GM10847 (cell line): ENCODE measurements around the gene CLDN1.

ENCODE experiments used
- POLR2A ChIP-seq: IDR thresholded peaks from 2 replicates; pipeline ENCODE4 v1.6.1; 2011; ENCODE audit not compliant: insufficient read length; ENCODE audit errors: extremely low read depth

The CLDN1 gene

DNA sequence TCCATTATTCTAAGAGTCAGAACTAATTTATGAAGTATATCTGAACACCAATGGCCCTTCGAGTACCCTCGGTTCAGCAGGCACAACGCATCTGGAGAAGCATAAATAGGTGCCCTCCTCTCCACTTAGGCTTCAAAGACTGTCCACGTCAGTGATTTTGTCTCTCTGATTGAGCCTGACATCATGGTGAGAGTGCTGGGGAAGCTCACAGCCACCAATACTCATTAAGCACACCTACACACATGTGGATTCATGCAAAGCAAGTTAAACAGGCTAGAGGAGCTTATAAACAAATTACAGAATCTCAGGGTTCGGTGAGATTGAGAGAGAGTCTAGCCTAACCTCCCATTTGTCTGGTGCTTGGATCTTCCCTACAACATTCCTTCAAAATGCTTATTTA lies 3.6 kb downstream of the CLDN1 start:
- TF ChIP-seq POLR2A, result no peak

DNA sequence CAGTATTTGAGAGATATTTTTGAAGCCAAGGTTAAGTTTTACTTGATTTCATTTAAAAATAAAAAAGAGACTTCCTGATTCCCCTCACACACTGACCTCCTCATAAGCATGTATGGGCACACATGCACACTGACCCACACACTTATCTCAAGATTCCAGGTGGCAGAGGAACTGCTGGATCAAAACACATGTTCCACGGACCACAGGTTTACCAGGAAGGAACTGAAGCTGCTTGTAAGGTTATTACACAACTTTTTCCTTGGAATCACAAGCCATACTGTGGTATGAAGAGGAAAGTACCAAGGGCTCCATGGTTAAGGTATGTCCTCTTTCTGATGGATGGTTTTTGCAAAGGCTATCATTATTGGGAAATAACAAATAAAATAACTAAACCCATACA lies 7.5 kb downstream of the CLDN1 start:
- TF ChIP-seq POLR2A, result no peak

DNA sequence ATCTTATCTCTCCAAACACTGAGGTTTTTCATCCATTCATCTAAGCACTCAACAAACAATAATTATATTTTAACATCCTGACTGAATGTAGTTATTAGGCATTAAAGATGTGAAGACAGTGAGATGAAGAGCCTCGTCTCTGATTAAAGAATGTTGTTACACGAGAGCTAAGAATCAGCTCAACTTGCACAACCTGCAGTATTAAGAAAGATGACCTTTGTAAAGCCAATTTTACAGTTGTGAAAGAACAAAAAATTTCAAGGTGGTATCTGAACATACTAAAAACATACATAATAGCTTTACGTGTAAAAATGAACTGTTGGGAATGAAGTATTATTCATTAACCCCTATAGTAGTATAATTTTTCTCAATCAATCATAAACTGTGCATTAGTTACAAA lies 12.8 kb downstream of the CLDN1 start:
- TF ChIP-seq POLR2A, result no peak

DNA sequence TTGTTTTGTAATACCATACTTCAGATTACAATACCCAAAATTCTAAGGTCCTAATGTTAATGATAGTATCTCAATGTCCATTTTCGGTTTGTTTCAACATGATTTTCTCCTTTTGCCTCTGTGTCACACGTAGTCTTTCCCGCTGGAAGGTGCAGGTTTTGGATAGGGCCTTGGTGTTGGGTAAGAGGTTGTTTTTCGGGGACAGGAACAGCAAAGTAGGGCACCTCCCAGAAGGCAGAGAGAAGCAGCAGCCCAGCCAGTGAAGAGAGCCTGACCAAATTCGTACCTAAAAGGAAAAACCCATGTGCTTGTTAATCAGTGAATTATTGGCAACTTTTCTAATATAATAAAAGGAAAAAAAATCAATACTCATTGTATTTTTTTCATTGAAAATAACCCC lies 14.1 kb downstream of the CLDN1 start:
- TF ChIP-seq POLR2A, result no peak

DNA sequence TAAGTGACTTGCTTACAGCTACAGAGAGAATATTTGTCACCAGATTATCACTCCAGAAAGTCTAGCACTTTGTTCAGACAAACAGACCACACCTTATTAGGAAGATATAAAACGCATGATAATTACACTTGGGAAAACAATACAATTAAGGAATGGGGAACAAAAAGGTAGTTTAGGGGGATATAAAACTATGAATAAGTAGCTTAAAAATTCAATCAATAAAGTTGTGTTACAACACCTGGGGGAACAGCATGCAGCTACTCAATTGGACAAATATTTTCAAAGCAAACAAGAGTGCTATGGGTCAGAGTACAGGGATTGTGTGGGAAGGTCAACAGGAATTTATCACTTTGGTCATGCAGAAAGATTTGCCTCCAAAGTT lies 15.1 kb downstream of the CLDN1 start:
- TF ChIP-seq POLR2A, result no peak

DNA sequence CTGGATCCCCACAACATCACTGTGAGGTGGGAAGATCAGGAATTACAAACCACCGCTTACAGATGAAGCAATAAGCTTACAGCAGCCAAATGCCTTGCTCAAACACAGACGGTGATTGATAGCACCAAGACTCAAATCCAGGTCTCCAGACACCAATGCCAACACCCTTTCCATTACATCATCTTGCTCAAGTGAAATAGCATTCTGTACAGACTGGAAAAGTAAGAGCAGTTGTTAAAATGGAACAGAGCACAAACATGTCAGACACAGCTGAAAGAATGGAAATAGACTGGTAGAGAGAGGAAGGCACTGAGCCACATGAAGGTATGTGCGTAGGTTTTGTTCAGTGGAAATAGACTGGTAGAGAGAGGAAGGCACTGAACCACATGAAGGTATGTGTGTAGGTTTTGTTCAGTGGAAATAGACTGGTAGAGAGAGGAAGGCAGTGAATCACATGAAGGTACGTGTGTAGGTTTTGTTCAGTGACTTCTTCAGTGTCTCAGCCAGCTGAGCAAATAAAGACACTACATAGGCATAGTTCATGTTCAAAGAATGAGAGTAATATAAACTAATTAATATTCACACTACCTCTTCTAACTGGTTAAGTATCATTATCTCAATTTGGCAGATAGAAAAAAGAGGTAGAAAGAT lies 15.6 kb downstream of the CLDN1 start:
- no peak for TF ChIP-seq POLR2A

DNA sequence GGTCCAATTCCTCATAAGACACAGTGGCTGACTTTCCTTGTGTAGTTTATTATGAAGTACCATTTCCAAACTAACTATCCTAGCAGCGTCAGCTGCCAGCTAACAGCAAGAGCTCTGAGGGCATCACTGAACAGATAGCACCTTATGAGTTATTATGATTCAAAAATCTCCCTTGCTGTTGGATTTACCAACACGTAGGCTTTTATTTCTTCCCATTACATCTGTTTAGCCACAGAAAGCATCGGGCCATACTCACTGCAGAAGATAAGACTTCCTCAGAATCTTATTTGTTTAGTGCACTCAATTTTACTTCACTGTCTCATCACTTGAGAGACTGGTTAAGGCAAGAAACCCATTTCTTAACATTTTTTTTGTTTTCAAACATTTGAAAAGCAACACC lies 16.2 kb downstream of the CLDN1 start:
- no peak for TF ChIP-seq POLR2A

DNA sequence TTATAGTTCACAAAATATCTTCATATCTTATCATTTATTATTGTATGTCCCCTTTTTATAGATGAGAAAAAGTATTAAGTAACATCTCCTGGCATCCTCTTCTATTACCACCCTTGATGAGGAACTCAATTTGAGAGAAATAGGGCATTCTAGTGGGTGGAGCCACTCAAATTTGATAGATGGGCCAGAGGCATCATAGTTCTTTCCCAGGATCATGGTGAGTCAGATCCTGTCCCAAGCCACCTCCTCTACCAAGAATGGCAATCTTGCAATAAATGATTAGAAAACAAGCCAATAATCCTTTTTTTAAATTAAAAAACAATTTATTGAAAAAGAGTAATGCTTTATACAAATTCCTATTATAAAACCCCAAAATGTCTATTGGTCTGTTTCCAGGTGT lies 16.8 kb downstream of the CLDN1 start:
- TF ChIP-seq POLR2A, result no peak

DNA sequence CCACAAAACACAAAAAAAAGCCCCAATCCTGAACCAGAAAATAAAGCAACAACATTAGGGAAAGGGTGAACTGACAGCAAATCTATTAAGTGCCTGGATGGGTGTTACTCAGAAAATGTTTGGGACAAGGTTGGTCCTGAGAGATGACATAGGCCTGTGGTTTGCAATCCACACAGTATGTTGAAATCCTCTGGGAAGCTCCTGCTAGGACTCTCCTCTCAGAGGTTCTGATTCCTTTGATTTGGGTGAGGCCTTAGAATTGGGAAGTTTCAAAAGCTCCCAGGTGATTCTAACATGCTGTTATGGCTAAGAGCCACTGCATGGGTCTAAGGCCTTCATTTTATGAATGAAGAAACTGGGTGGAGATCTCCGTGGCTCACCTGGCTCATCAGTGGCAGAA lies 18.4 kb downstream of the CLDN1 start:
- no peak for TF ChIP-seq POLR2A

DNA sequence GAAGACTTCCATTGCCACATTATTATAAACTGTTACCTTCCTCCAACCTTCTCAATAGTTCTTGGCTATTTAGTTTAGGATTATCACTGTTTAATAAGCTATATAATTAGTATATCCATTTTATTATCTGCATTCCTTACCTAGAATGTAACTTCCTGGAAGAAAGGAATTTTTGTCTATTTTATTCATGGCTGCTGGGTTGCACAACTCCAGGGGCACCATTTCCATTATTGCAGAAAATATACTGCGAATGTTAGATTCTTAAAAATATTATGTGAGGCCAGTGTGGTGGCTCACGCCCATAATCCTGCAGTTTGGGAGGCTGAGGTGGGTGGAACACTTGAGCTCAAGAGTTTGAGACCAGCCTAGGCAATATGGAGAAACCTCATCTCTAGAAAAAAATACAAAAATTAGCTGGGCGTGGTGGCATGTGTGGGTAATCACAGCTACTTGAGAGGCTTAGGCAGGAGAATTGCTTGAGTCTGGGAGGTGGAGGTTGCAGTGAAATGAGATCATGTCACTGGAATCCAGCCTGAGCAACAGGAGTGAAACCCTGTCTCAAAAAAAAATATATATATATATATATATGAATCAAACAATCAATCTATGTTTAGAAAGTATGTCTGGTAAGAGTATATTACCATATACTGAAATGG lies 19.9 kb downstream of the CLDN1 start:
- TF ChIP-seq POLR2A, result no peak

DNA sequence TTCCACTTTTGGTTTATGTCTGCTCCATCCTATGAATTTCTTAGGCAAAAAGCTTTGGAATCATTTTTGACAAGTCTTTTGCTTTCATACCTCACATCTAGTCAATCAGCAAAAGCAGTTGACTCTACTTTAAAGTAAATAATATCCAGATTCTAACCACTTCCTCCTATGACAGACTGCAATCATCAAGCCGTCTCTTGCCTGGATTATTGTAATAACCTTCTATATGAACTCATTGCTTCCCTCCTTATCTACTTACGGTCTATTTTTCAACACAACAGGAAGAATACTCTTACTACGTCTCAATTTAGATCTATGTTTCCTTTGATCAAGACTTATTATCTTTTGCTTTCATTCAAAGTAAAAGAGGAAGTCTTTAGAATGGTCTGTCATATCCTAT lies 20.7 kb downstream of the CLDN1 start:
- TF ChIP-seq POLR2A, result no peak

DNA sequence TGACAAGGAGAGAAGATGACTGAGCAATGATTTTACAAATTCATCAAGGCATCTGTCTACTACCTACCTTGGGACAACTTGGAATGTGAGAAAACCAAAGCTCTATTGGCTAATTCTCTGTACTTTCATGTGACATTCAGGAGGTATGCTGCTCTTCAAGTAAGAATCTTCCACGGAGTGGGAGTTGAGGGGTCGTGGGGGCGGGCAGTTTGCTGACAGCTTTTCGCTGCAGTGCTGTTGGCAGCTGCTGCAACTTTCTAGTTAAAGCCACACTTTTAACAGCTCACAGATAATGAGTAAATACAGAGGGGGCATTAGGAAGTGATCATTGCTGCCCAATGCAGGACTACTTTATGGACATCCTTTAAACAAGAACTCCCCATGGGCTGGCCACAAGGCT lies 22.3 kb downstream of the CLDN1 start:
- no peak for TF ChIP-seq POLR2A

DNA sequence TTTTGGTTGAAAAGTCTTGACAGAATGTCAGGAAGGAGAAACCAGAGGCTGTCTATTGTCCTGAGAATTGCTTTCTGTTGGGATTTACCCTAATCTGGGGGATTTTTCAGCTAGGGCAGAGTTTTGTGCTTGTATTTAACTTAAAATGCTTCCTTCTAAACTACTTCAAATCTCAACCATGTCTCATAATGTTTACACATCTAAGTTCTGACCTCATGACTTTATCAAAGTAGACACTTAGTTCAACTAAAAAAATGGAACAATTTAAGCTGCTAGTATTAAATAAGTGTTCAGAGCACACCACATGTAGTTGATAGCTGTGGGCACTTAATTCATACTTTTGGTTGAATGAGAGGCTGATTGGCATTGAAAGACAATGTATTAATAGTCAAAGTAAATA lies 28.2 kb downstream of the CLDN1 start:
- TF ChIP-seq POLR2A, result no peak

DNA sequence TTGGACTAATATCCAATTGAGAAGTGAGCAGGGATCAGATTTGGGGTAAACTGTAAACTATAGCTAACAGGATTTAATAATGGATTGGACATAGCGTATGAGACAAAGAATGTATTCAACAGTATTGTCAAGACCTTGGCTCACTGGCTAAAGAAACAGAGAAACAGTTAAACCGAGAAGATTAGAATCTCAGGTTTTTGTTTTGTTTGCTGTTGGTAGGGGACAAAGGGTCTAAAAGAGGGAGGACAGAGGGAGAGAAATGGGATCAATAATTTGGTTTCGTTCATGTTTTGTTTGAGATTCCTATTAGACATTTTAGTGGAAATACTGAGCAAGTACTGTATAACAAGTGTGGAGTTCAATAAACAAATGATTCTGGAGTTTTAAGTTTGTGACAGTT lies 28.6 kb downstream of the CLDN1 start:
- no peak for TF ChIP-seq POLR2A

DNA sequence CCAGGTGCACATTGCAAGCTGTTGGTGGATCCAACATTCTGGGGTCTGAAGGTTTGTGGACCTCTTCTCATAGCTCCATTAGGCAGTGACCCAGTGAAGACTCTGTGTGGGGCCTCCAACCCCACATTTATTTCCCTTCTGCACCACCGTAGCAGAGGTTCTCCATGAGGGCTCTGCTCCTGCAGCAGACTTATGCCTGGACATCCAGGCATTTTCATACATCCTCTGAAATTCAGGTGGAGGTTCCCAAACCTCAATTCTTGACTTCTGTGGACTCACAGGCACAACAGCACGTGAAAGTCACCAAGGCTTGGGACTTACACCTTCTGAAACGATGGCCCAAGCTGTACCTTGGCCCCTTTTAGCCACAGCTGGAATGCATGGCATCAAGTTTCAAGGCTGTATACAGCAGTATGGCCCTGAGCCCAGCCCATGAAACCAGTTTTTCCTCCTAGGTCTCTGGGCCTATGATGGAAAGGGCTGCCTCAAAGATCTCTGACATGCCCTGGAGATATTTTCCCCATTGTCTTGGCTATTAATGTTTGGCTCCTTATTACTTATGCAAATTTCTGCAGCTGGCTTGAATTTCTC lies 30.2 kb downstream of the CLDN1 start:
- no peak for TF ChIP-seq POLR2A

DNA sequence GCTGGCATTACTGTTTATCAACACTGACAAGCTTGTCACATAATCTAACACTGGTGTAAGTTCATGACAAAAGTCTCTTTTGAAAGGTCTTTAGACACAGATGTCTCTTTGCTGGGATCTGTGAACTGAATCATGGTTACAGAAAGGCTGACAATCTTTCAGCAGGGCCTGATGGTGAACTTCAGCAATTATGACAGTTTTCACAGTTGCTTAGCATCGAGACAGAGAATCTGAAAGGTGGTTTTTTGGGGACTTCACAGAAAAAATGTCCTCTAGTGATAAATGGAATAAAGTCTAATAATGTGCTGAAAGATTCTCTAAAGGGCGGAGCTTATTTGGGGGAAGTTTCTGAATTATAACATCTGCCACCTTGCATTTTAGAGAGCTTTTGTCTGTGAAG lies 32.3 kb downstream of the CLDN1 start:
- TF ChIP-seq POLR2A, result no peak

DNA sequence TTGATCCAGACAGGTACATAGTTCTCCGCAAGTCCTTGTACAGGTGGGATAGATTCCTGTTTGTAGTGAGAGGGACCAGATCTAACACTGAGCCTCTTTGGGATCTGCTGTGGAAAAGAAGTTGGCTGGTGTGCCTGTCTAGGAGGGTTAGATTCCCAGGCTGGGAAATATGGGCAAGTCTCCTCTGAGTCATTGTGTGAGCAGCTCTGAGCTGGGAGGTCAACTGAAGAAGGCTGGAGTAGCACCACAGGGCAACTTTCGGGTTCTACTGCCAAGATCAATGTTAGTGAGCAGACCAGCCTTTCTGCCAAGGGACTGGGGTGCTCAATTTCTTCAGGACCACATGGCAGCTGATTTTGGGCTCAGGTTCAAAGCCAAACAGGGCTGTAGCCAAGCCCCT lies 33.4 kb downstream of the CLDN1 start:
- TF ChIP-seq POLR2A, result no peak

DNA sequence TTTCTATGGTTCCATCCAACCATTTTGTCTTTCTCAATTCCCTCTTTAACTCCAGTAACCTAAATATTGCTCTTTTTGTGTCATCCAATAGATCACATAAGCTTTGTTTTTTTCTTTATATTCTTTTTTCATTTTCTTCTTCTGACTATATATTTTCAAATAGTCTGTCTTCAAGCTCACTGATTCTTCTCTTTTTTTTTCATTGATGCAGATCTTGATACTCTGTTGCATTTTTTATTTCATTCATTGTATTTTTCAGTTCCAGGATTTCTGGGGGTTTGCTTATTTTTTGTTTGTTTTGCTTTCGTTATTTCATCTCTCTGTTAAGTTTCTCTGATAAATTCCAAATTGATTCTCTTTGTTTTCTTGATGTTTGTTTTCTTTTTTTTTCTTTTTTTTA lies 36.2 kb downstream of the CLDN1 start:
- TF ChIP-seq POLR2A, result no peak
